IMR-90 (cell line): ENCODE results near the gene MRPL51. TPM values are rescaled to one million over a fixed set of nuclear protein-coding genes. Genes with fewer than 3 reads are reported as not detected.

Source experiments
- ATAC-seq: fragments of 200-7000 bp; cut with Tn5 transposase; 2 replicates; pipeline ENCODE4 v1.9.1; 2020; ENCODE audit warnings: low read depth, mild to moderate bottlenecking, moderate library complexity
- BruUV-seq: library from RNA; stranded (reverse); fragments of 400-500 nt; replicated peaks from 2 replicates; lab custom pipeline; 2021; lab: Mats Ljungman, UMichigan
- CTCF ChIA-PET: fragments of 300-600 bp; formaldehyde crosslinking; extraction: SDS; loops from one replicate; lab custom pipeline; 2021; ENCODE audit warnings: antibody characterized with exemption; lab: Yijun Ruan, JAX
- POLR2A ChIA-PET: fragments of 300-600 bp; sonication (Branson Sonifier 250); formaldehyde crosslinking; loops from one replicate; lab custom pipeline; 2022; ENCODE audit warnings: antibody characterized with exemption; ENCODE audit not compliant: unreplicated experiment; lab: Charles Lee
- DNase-seq: peaks from one replicate; pipeline ENCODE4 v3.0.0; 2013
- H2AFZ ChIP-seq: replicated peaks from 2 replicates; pipeline ENCODE3; 2013; ENCODE audit warnings: low read length, mild to moderate bottlenecking; ENCODE audit not compliant: poor library complexity
- H2AK5ac ChIP-seq: 2 replicates; pipeline ENCODE4 v1.6.1; 2013; ENCODE audit warnings: low read depth, low read length, inconsistent platforms
- H2AK9ac ChIP-seq: replicated peaks from 2 replicates; pipeline ENCODE3; 2013; ENCODE audit warnings: mild to moderate bottlenecking, low read depth, low read length, moderate library complexity; ENCODE audit not compliant: poor library complexity
- H2BK120ac ChIP-seq: 2 replicates; pipeline ENCODE4 v1.6.1; 2013; ENCODE audit warnings: low read depth, low read length, inconsistent platforms
- H2BK15ac ChIP-seq: 3 replicates; pipeline ENCODE4 v1.6.1; 2013; ENCODE audit warnings: low read depth, low read length, inconsistent platforms
- H2BK20ac ChIP-seq: 2 replicates; pipeline ENCODE4 v1.6.1; 2013; ENCODE audit warnings: low read depth, mild to moderate bottlenecking, inconsistent platforms, low read length, moderate library complexity
- H2BK5ac ChIP-seq: 2 replicates; pipeline ENCODE4 v1.6.1; 2013; ENCODE audit warnings: mild to moderate bottlenecking, low read depth, low read length, inconsistent platforms; ENCODE audit not compliant: poor library complexity, severe bottlenecking
- H3K14ac ChIP-seq: replicated peaks from 2 replicates; pipeline ENCODE4 v1.6.1; 2013; ENCODE audit warnings: low read depth, low read length, inconsistent platforms
- H3K18ac ChIP-seq: 2 replicates; pipeline ENCODE4 v1.6.1; 2013; ENCODE audit warnings: low read depth, low read length, control low read depth
- H3K23ac ChIP-seq: 2 replicates; pipeline ENCODE4 v1.6.1; 2013; ENCODE audit warnings: low read depth, low read length, inconsistent platforms
- H3K27ac ChIP-seq: 2 replicates; pipeline ENCODE4 v1.5.1; 2013; ENCODE audit warnings: mild to moderate bottlenecking, control low read depth, low read length; ENCODE audit not compliant: insufficient read depth
- H3K27me3 ChIP-seq: 2 replicates; pipeline ENCODE4 v1.6.1; 2013; ENCODE audit warnings: low read length; ENCODE audit not compliant: control insufficient read depth, insufficient read depth
- H3K36me3 ChIP-seq: 2 replicates; pipeline ENCODE4 v1.6.1; 2013; ENCODE audit warnings: low read length, mixed read lengths; ENCODE audit not compliant: control insufficient read depth, insufficient read depth
- H3K4ac ChIP-seq: 2 replicates; pipeline ENCODE4 v1.6.1; 2013; ENCODE audit warnings: low read depth, low read length, inconsistent platforms
- H3K4me1 ChIP-seq: 2 replicates; pipeline ENCODE4 v1.6.1; 2013; ENCODE audit warnings: low read length, mixed read lengths; ENCODE audit not compliant: control insufficient read depth, insufficient read depth
- H3K4me2 ChIP-seq: 2 replicates; pipeline ENCODE4 v1.6.1; 2013; ENCODE audit warnings: low read depth, mild to moderate bottlenecking, control low read depth, low read length, moderate library complexity
- H3K4me3 ChIP-seq: 2 replicates; pipeline ENCODE4 v1.5.1; 2013; ENCODE audit warnings: low read depth, mild to moderate bottlenecking, control low read depth, low read length, moderate library complexity; ENCODE audit not compliant: insufficient read depth
- H3K56ac ChIP-seq: 2 replicates; pipeline ENCODE4 v1.6.1; 2013; ENCODE audit warnings: low read length, inconsistent platforms; ENCODE audit not compliant: insufficient read depth; ENCODE audit errors: extremely low read depth
- H3K79me1 ChIP-seq, 2 experiments: 2 replicates each; pipeline ENCODE4 v1.6.1; 2013; ENCODE audit warnings: low read length in 2 of 2, inconsistent platforms in 1 of 2, low read depth in 1 of 2
- H3K9ac ChIP-seq: 2 replicates; pipeline ENCODE4 v1.6.1; 2013; ENCODE audit warnings: low read depth, low read length, control low read depth
- H3K9me1 ChIP-seq: 2 replicates; pipeline ENCODE4 v1.6.1; 2013; ENCODE audit warnings: low read length, inconsistent platforms; ENCODE audit not compliant: insufficient read depth
- H3K9me3 ChIP-seq: 2 replicates; pipeline ENCODE4 v1.6.1; 2013; ENCODE audit warnings: low read length; ENCODE audit not compliant: control insufficient read depth, insufficient read depth
- H4K20me1 ChIP-seq: 2 replicates; pipeline ENCODE4 v1.6.1; 2013; ENCODE audit warnings: low read length, inconsistent platforms; ENCODE audit not compliant: insufficient read depth
- H4K5ac ChIP-seq: 2 replicates; pipeline ENCODE4 v1.6.1; 2013; ENCODE audit warnings: mild to moderate bottlenecking, low read depth, low read length, control low read depth
- H4K8ac ChIP-seq, 2 experiments: 2 replicates each; pipeline ENCODE4 v1.6.1; 2013; ENCODE audit warnings: low read depth in 2 of 2, low read length in 2 of 2, control low read depth in 1 of 2, inconsistent platforms in 1 of 2
- H4K91ac ChIP-seq: 2 replicates; pipeline ENCODE4 v1.6.1; 2013; ENCODE audit warnings: low read depth, low read length, inconsistent platforms; ENCODE audit not compliant: insufficient read depth
- CHD1 ChIP-seq: IDR thresholded peaks from 2 replicates; pipeline ENCODE4 v1.6.1; 2012; ENCODE audit warnings: low read depth, low read length, improper control_type of control experiment
- FOS ChIP-seq: fragments of 150-350 bp; IDR thresholded peaks from 2 replicates; pipeline ENCODE4 v1.6.1; 2016; ENCODE audit warnings: low read depth, low read length
- MAZ ChIP-seq: IDR thresholded peaks from 2 replicates; pipeline ENCODE4 v1.6.1; 2012; ENCODE audit warnings: low read depth, mild to moderate bottlenecking, low read length, improper control_type of control experiment, moderate library complexity, borderline replicate concordance
- RCOR1 ChIP-seq: IDR thresholded peaks from 2 replicates; pipeline ENCODE4 v1.6.1; 2012; ENCODE audit warnings: mild to moderate bottlenecking, low read length, improper control_type of control experiment; ENCODE audit not compliant: insufficient replicate concordance
- WGBS, 2 experiments: methylation state at CpG; one replicate each; pipeline versions ENCODE4 v1.1.5 to v1.1.7; 2013; ENCODE audit warnings: missing lambda C conversion rate in 2 of 2; ENCODE audit not compliant: insufficient read length in 1 of 2; ENCODE audit errors: extremely low coverage in 2 of 2; 5-methylcytosine and 5-hydroxymethylcytosine counted together
- dilution Hi-C: fragments of 300-500 bp; cut with HindIII; formaldehyde crosslinking; loops from one replicate; pipeline ENCODE4 v1.14.3; 2018; ENCODE audit warnings: low sequenced_read_pairs; ENCODE audit not compliant: unreplicated experiment
- in situ Hi-C: fragments of 300-500 bp; cut with MboI; formaldehyde crosslinking; loops from 3 replicates; pipeline ENCODE4 v1.14.3; 2019; ENCODE audit warnings: low sequenced_read_pairs, inconsistent platforms, mixed read lengths
- intact Hi-C: fragments of 100-400 bp; cut with micrococcal nuclease; formaldehyde crosslinking; loops from 2 replicates; pipeline ENCODE4 v1.10.0; 2022
- polyA plus RNA-seq, 3 experiments: library from polyadenylated mRNA; depleted of rRNA; stranded (reverse); fragments of >200 nt; gene quantifications; 2 replicates each; pipeline ENCODE4 v1.2.3, GENCODE V29; 2012; ENCODE audit warnings: low replicate concordance in 1 of 3
- total RNA-seq: library from RNA; depleted of rRNA; stranded (reverse); fragments of >200 nt; gene quantifications from 2 replicates; pipeline ENCODE4 v1.2.3, GENCODE V29; 2012
- TF ChIP-seq, protein P1 (sequence below): fragments of 150-350 bp; IDR thresholded peaks from 2 replicates; pipeline ENCODE4 v1.6.1; 2016; ENCODE audit warnings: low read depth, mild to moderate bottlenecking, low read length, moderate library complexity, borderline replicate concordance
- TF ChIP-seq, protein P2 (sequence below): conservative IDR thresholded peaks from 2 replicates; pipeline ENCODE4 v1.5.1; 2012; ENCODE audit warnings: mild to moderate bottlenecking, low read depth, low read length, improper control_type of control experiment

The MRPL51 gene
- total and polyA plus RNA-seq, 2 of the 4 experiments (the other 2 are of a cell fraction), result 80.1 to 160 TPM

- no peak for TF ChIP-seq RCOR1
Measured at GRCh38 chr12:6458281-6459003, 34.6 kb downstream of the MRPL51 start (continued).

GRCh38 chr12:6457220-6457945 is 35.7 kb downstream of the MRPL51 start:
- no peak overlapping the region for H3K4ac ChIP-seq
- DNase-seq, result no peak
- no TSS peak for BruUV-seq
- H3K4me2 ChIP-seq, result no peak overlapping the region
- ChIA-PET CTCF (interaction anchor here (1.1 kb wide), 1 partner anchor 8 kb away, joined by 3 read pairs; no protein-coding TSS in a partner anchor), POLR2A (interaction anchor here (0.6 kb wide), 1 partner anchor 77 kb away, joined by 5 read pairs; no protein-coding TSS in a partner anchor)
- intact Hi-C loops (no loop called here), in situ Hi-C loops (loop anchor here (25.0 kb wide), 1 partner anchor 270 kb away; no protein-coding TSS in a partner anchor), dilution Hi-C loops (no loop called here)
- no peak overlapping the region for H2AK5ac ChIP-seq
- no peak overlapping the region for H3K18ac ChIP-seq
- no peak overlapping the region for H3K56ac ChIP-seq
- no peak overlapping the region for H2BK120ac ChIP-seq
- H3K27ac ChIP-seq, result no peak overlapping the region
- no peak overlapping the region for H4K8ac ChIP-seq
- H3K36me3 ChIP-seq, result peaks cover 35% of the 10 kb centered on the region
- no peak overlapping the region for H2BK15ac ChIP-seq
- no peaks in the 10 kb centered on the region for H4K20me1 ChIP-seq
- no peak for ATAC-seq
- no peak overlapping the region for H4K91ac ChIP-seq
- no peak overlapping the region for H2AFZ ChIP-seq
- H4K5ac ChIP-seq, result no peak overlapping the region
- no peak overlapping the region for H2BK5ac ChIP-seq
- no peak overlapping the region for H3K9ac ChIP-seq
- H2AK9ac ChIP-seq, result no peak overlapping the region
- no peak overlapping the region for H3K14ac ChIP-seq
- H3K23ac ChIP-seq, result no peak overlapping the region
- H3K79me1 ChIP-seq, result peaks cover 4 to 11% of the 10 kb centered on the region in 2 experiments; a peak in 3 of 4 replicates
- 92% methylated on average over 6 of the region's 12 CpGs; no CpG with 5 or more reads in 1 of the 2 experiments for WGBS, 2 experiments
- no peak overlapping the region for H3K4me3 ChIP-seq
- H3K4me1 ChIP-seq, result peaks cover 5% of the 10 kb centered on the region
- TF ChIP-seq MAZ (no peak), FOS (no peak), CHD1 (no peak)
- TF ChIP-seq, protein P1, sequence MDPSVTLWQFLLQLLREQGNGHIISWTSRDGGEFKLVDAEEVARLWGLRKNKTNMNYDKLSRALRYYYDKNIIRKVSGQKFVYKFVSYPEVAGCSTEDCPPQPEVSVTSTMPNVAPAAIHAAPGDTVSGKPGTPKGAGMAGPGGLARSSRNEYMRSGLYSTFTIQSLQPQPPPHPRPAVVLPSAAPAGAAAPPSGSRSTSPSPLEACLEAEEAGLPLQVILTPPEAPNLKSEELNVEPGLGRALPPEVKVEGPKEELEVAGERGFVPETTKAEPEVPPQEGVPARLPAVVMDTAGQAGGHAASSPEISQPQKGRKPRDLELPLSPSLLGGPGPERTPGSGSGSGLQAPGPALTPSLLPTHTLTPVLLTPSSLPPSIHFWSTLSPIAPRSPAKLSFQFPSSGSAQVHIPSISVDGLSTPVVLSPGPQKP, result no peak
- TF ChIP-seq, protein P2, sequence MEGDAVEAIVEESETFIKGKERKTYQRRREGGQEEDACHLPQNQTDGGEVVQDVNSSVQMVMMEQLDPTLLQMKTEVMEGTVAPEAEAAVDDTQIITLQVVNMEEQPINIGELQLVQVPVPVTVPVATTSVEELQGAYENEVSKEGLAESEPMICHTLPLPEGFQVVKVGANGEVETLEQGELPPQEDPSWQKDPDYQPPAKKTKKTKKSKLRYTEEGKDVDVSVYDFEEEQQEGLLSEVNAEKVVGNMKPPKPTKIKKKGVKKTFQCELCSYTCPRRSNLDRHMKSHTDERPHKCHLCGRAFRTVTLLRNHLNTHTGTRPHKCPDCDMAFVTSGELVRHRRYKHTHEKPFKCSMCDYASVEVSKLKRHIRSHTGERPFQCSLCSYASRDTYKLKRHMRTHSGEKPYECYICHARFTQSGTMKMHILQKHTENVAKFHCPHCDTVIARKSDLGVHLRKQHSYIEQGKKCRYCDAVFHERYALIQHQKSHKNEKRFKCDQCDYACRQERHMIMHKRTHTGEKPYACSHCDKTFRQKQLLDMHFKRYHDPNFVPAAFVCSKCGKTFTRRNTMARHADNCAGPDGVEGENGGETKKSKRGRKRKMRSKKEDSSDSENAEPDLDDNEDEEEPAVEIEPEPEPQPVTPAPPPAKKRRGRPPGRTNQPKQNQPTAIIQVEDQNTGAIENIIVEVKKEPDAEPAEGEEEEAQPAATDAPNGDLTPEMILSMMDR, result no peak
- H2BK20ac ChIP-seq, result no peak overlapping the region
- H3K9me3 ChIP-seq, result no peaks in the 10 kb centered on the region
- H3K27me3 ChIP-seq, result no peaks in the 10 kb centered on the region
- H3K9me1 ChIP-seq, result peaks cover 15% of the 10 kb centered on the region
